Measurements from ENCODE around the gene HTATIP2. TPM values are rescaled to one million over a fixed set of nuclear protein-coding genes. Genes with fewer than 3 reads are reported as not detected.

Gene HTATIP2
- total and polyA plus RNA-seq, 9 of the 15 experiments (the other 6 are each of a cell fraction or from before 2014, with no cell fraction given) = 48.3 to 90.9 (median 64.4) TPM

DNA sequence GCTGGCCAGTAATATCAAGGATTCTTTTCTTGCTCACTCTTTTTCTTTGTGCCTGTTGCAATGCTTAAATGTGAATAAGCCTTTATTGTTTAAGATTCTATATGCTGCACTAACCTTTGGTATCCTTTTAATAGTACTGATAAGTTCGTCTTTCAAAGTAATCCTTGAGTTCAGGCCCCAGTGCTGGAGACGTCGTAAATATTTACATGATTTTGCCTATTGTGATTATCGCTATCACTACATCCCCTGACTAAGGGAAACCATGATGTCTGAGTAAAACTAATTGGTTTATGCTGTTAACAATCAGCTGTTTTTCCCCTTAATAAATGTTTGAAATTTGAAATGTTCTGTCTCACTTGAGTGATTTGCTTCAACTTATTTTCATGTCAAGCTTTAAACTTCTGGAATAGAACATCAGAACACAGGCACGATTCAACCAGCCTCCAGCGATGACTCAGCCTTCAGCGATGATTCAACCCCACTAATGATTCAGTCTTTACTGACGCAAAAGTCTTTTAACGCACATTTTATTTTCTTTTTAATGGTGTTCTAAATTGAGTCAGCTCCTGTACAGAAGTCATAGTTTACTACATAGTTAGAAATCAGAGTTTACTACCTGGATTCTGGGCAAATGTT, 3.9 kb downstream of the HTATIP2 start (continued):
- TF ChIP-seq JUN (IDR thresholded peaks at IDR 0.05; ENCODE audit: borderline replicate concordance, low read depth, low read length) (peak; percentile 97), JUN (CRISPR knock-in tag; IDR thresholded peaks at IDR 0.05; ENCODE audit: borderline replicate concordance) (no peak), TRIM24 (IDR thresholded peaks at IDR 0.05) (peak in 1 of 2 experiments; percentile 43; a peak in 1 of 4 replicates), OTX1 (CRISPR knock-in tag; IDR thresholded peaks at IDR 0.05) (no peak), ZNF707 (CRISPR knock-in tag; conservative IDR thresholded peaks at IDR 0.05) (no peak), SNIP1 (IDR thresholded peaks at IDR 0.05; ENCODE audit: low read depth) (no peak), TCF7L2 (IDR thresholded peaks at IDR 0.05; ENCODE audit: low read depth, low read length) (no peak), ZNF384 (IDR thresholded peaks at IDR 0.05; ENCODE audit: low read depth, low read length) (no peak), NFYB (IDR thresholded peaks at IDR 0.05; ENCODE audit: extremely low read depth, insufficient read length) (no peak), ATF7 (IDR thresholded peaks at IDR 0.05) (peak; percentile 78), NR1H2 (CRISPR knock-in tag; IDR thresholded peaks at IDR 0.05) (no peak), HMG20B (CRISPR knock-in tag; IDR thresholded peaks at IDR 0.05) (no peak), TOE1 (IDR thresholded peaks at IDR 0.05; ENCODE audit: borderline replicate concordance) (no peak), TOE1 (CRISPR knock-in tag; IDR thresholded peaks at IDR 0.05; ENCODE audit: borderline replicate concordance, low read depth) (no peak), SP2 (IDR thresholded peaks at IDR 0.05; ENCODE audit: extremely low read depth, low read depth, low read length, poor library complexity, severe bottlenecking) (no peak)
- TF ChIP-seq, protein P1, sequence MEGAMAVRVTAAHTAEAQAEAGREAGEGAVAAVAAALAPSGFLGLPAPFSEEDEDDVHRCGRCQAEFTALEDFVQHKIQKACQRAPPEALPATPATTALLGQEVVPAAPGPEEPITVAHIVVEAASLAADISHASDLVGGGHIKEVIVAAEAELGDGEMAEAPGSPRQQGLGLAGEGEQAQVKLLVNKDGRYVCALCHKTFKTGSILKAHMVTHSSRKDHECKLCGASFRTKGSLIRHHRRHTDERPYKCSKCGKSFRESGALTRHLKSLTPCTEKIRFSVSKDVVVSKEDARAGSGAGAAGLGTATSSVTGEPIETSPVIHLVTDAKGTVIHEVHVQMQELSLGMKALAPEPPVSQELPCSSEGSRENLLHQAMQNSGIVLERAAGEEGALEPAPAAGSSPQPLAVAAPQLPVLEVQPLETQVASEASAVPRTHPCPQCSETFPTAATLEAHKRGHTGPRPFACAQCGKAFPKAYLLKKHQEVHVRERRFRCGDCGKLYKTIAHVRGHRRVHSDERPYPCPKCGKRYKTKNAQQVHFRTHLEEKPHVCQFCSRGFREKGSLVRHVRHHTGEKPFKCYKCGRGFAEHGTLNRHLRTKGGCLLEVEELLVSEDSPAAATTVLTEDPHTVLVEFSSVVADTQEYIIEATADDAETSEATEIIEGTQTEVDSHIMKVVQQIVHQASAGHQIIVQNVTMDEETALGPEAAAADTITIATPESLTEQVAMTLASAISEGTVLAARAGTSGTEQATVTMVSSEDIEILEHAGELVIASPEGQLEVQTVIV (CRISPR knock-in tag; IDR thresholded peaks at IDR 0.05; ENCODE audit: borderline replicate concordance) = no peak
- TF ChIP-seq, protein P2, sequence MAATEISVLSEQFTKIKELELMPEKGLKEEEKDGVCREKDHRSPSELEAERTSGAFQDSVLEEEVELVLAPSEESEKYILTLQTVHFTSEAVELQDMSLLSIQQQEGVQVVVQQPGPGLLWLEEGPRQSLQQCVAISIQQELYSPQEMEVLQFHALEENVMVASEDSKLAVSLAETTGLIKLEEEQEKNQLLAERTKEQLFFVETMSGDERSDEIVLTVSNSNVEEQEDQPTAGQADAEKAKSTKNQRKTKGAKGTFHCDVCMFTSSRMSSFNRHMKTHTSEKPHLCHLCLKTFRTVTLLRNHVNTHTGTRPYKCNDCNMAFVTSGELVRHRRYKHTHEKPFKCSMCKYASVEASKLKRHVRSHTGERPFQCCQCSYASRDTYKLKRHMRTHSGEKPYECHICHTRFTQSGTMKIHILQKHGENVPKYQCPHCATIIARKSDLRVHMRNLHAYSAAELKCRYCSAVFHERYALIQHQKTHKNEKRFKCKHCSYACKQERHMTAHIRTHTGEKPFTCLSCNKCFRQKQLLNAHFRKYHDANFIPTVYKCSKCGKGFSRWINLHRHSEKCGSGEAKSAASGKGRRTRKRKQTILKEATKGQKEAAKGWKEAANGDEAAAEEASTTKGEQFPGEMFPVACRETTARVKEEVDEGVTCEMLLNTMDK (IDR thresholded peaks at IDR 0.05; ENCODE audit: borderline replicate concordance, insufficient read depth, low read depth, low read length, poor library complexity, severe bottlenecking) = no peak
- TF ChIP-seq, protein P3, sequence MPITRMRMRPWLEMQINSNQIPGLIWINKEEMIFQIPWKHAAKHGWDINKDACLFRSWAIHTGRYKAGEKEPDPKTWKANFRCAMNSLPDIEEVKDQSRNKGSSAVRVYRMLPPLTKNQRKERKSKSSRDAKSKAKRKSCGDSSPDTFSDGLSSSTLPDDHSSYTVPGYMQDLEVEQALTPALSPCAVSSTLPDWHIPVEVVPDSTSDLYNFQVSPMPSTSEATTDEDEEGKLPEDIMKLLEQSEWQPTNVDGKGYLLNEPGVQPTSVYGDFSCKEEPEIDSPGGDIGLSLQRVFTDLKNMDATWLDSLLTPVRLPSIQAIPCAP (CRISPR knock-in tag; IDR thresholded peaks at IDR 0.05; ENCODE audit: borderline replicate concordance) = no peak
- TF ChIP-seq, protein P4, sequence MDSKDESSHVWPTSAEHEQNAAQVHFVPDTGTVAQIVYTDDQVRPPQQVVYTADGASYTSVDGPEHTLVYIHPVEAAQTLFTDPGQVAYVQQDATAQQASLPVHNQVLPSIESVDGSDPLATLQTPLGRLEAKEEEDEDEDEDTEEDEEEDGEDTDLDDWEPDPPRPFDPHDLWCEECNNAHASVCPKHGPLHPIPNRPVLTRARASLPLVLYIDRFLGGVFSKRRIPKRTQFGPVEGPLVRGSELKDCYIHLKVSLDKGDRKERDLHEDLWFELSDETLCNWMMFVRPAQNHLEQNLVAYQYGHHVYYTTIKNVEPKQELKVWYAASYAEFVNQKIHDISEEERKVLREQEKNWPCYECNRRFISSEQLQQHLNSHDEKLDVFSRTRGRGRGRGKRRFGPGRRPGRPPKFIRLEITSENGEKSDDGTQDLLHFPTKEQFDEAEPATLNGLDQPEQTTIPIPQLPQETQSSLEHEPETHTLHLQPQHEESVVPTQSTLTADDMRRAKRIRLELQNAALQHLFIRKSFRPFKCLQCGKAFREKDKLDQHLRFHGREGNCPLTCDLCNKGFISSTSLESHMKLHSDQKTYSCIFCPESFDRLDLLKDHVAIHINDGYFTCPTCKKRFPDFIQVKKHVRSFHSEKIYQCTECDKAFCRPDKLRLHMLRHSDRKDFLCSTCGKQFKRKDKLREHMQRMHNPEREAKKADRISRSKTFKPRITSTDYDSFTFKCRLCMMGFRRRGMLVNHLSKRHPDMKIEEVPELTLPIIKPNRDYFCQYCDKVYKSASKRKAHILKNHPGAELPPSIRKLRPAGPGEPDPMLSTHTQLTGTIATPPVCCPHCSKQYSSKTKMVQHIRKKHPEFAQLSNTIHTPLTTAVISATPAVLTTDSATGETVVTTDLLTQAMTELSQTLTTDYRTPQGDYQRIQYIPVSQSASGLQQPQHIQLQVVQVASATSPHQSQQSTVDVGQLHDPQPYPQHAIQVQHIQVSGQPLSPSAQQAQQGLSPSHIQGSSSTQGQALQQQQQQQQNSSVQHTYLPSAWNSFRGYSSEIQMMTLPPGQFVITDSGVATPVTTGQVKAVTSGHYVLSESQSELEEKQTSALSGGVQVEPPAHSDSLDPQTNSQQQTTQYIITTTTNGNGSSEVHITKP (IDR thresholded peaks at IDR 0.05; ENCODE audit: partially characterized antibody) = no peak

All from K562 (cell line).